HG03108 (cell line): ENCODE measurements around the gene PDAP1.
"Not testable (repeated sequence)": the region's sequence is repeated elsewhere in the genome, so short reads cannot be mapped to it uniquely, and the experiment has no call there.

Experiments used
- ATAC-seq: cut with Tn5 transposase; IDR thresholded peaks from one replicate; pipeline ENCODE4 v1.9.1; 2021; ENCODE audit warnings: moderate library complexity; ENCODE audit not compliant: unreplicated experiment

The PDAP1 gene, protein sequence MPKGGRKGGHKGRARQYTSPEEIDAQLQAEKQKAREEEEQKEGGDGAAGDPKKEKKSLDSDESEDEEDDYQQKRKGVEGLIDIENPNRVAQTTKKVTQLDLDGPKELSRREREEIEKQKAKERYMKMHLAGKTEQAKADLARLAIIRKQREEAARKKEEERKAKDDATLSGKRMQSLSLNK

DNA sequence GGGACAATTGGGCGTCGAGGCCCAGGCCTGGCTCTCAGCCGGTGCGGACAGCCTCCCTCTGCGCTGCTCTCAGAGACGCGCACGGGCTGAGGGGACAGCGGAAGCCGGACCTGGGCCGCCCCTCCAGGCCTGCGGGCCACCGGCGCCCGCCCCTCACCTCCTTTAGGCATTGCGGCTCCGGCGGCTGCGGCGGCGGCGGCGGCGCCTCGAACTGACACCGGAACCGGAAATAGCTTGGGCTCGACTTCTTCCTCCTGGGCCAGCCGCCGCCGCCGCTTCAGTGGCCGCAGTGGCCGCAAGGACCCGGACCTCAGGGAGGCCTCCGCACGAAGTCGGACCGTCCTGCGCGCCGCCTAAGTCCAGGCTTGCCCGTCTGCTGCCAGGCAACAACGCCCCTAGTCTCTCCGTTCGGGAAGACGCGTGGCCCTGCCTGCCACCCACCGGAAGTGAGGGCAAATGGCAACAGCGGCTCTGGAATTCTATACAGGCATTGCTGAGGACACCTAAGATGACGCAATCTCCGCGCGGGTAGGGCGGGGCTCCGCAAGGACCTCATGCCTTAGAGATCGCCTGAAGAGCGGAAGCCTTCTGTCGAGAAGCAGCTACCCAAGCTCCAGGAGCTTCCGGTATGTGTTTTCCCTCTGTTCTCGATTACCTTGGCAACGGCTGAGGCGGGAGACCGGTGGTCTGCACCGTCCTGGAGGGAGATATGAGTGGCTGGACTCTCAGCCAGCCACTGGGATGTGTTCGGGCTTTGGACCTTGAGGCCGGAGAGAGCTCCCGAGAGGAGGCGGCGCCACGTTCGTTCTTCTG lies at the start of gene PDAP1, which contains the start of gene BUD31:
Gene PDAP1 (minus strand): TSS at position 219 of the 813 bp plus-strand sequence. CDS start 49 bp downstream, at position 170.
Gene BUD31 (plus strand): TSS at position 591 of the 813 bp plus-strand sequence. CDS start 2,124 bp downstream, outside the sequence.
- ATAC-seq = peak; percentile 65

DNA sequence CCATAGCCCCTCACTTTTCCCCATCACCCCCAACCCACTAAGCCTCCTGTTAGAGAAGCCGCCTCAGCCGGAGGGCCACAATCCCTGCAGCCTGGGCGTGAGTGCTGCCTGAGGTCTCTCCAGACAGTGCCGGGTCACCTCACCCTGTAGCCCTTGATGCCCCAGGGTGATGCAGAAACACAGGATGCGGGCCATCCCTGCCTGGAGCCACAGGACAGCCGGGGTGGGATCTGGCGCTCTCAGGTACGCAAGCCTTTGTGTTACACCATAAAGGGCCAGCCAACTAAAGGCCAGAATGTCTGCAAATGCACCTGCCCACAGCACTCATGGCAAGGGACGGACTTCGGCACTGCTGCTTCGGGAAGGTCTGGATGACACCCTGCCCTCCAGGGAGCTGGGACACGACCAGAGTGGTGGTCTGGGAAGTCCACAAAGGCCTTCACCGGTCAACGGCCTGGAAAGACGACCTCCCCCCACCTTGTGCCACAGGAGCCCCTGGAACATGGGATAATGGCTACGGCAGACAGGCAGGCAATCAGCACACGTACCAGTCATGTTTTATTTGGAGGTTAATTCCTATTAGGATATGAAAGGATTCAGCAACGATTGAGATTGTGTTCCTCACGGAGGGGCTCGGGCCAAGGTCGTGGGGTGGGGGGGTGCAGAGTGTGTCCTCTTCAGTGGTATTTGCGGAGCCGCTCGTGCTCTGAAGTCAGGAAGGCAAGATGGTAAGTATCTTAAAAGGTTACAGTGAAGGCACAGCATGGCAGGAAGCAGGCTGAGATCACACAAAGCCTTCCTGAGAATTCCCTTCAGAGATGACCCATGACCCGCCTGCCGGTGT lies 49.5 kb upstream of the PDAP1 start:
- ATAC-seq = no peak

GRCh38 chr7:99457050-99457649 lies 48.8 kb upstream of the PDAP1 start:
- ATAC-seq = no peak

DNA sequence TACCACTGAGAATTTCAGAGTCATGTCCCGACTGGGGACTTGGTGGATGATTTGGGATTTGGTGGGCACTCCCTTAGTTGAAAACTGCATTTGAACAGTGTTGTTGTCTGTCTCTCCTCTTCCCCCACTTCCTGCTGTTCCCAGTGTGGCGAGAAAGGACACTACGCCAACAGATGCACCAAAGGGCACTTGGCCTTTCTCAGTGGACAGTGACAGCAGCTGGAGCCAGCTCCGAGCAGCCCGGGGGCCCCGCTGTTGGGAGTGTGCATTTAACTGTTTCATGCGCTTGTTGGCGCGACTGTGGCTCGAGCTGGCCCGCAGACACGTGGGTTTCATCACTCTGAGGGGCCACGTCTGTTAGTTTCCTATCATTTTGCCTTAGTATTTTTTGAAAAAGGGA lies 47.9 kb upstream of the PDAP1 start:
- no peak for ATAC-seq

DNA sequence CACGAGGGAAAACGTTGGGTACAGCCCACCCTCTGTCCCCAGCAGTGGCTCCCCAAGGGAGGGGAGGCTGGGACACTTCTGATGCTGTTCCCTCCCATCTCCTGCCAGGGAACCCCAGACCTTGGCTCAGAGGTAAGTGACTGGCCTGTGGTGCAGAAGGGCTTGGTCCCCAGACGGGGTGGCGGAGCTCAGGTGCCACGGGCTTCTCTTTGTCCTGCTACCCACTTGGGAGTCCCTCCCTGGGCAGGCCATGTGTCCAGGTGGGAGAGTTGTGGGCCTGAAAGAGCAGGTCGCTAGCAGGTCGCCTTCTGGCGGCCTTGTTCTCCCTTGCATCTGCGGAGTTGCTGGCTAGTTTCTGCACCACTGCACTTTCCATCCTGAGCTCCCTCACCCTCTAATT lies 47.5 kb upstream of the PDAP1 start:
- no peak for ATAC-seq

DNA sequence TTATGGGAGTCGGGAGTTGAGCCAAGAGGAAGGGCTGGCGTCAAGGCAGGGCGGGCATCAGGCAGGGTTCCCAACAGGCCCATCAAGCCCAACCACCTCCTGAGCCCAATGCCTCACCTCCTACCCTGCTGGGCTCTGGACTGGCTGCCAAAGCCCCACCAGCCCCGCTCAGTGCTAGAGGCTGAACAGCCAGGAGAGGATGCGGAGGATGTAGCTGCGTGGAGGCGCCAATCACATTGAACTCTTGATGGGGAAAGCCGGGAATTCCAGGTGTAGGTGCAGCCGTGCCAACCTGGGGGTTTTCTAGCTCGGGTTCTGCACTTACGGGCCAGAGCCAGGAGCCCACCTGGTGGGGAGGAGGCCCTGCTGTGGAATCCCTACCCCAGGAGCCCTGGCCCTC lies 44.7 kb upstream of the PDAP1 start:
- ATAC-seq = no peak

DNA sequence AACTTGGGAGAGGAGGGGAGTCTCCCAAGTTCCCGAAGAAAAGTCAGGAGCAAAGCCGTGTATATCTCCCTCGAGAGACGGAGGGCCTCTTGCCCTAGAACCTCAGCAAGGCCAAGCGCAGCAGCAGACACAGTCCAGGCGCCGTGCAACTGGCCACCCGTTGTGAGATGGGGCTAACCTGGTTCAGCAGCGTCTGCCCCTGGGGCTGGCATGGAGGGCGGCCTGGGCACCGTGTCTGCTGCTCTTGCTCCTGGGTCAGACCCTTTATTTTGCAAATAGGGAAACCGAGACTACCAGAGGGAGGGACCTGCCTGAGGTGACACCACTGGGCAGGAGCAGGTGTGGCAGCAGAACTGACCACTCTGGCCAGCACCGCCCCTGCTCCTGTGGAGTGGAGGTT lies 44.1 kb upstream of the PDAP1 start:
- no peak for ATAC-seq

GRCh38 chr7:99451936-99452335 lies 43.5 kb upstream of the PDAP1 start:
- ATAC-seq = no peak

DNA sequence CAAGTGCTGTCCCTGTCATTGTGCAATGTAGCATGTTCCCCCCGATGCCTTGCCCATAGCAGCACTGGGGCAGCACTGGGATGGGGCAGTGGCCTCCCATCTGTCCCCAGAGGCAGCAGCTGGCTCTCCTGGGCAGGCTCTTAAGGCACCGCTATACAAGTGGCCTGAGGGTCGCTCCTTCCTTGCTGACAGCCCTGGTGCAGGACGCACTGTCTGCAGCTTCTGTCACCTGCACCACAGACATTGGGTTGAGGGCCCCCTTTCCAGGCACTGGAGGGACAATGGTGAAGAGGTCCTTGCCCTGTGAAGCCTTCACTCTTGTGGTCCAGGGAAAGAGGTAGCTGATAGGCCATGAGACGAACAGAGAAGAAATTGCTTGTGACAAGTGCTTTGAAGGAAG lies 40.9 kb upstream of the PDAP1 start:
- no peak for ATAC-seq

DNA sequence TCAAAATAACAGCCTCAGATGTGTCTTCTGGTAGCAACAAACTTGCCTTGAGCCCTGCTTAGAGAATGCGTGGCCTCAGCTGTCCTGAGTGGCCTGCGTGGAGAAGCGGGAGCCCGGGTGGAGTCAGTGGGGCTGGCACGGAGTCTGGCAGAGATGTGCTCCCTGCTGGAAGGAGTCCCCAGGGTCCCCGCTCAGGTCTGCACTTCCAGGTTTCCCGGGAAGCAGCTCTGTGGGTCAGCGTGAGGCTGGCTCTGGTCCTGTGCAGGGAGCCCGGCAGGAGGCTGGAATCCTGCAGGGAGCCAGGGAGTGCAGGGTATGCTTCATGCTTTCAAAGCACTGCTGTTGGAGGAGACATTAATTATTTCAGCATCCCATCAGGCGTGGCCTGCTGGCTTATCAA lies 40.5 kb upstream of the PDAP1 start:
- no peak for ATAC-seq

GRCh38 chr7:99447943-99448342 lies 39.5 kb upstream of the PDAP1 start:
- ATAC-seq = no peak

DNA sequence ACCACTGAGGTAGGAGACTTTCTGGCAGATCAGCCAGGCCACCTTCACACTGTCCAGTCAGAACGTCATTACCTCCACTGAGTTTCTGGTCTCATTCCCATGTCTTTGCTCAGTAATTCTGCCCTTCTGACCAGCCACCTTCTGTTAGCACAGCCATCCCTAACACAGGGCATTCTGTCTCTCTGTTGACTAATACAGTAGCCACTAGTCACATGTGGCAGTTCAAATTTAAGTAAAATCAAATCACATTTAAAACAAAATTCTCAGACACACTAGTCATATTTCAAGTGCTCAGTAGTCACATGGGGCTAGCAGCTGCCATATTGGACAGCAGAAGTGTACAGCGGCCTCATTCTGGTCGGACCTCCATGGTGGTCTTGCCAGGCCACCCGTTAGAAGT lies 37.7 kb upstream of the PDAP1 start:
- ATAC-seq = no peak

- ATAC-seq = no peak
Observed at GRCh38 chr7:99440195-99440594, 31.8 kb upstream of the PDAP1 start.

DNA sequence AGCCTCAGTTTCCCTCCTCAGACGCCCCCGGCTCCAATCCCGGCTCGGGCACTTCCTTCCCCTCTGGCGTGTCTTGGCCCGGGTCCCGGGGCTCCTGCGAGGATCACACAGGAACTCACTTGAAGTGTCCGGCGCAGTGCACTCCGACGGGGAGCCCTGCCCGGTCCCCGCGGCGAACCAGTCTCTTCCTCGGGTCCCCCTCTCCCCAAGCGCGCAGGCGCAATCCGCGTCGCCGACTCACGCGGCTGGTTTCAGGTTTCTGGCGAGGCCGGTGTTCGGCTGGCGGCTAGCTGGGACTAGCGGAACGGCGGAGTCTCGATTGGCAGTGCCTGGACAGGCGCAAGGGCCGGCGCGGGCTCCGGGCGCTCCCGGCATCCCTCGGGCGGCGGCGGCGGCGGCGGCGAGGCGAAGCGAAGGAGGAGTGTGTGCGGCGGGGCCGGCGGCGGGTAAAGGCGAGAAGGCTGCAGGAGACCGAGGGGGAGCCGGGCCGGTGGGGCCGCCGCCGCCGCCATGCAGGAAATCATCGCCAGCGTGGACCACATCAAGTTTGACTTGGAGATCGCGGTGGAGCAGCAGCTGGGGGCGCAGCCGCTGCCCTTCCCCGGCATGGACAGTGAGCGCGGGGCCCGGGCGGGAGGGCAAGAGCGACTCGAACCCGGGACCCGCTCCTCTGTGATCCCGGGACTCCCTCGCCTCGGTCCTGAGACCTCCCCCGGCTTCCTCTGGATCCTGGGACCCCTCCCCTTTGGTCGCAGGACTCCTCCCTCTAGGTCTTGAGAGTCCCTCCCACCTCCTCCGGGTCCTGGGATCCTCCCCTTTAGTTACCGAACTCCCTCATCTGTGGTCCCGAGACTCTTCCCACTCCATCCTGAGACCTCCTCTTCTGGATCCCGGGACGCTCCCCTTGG lies 30.4 kb upstream of the PDAP1 start, which contains the start of the genes CPSF4 and PTCD1:
Gene CPSF4 (plus strand): TSS at position 371 of the 908 bp plus-strand sequence. CDS start 140 bp downstream, at position 511.
Gene PTCD1 (minus strand): TSS at position 226 of the 908 bp plus-strand sequence. CDS start 3,556 bp downstream, outside the sequence.
- ATAC-seq = peak; percentile 91

- ATAC-seq = no peak
Observed at GRCh38 chr7:99437946-99438572, 29.7 kb upstream of the PDAP1 start.

DNA sequence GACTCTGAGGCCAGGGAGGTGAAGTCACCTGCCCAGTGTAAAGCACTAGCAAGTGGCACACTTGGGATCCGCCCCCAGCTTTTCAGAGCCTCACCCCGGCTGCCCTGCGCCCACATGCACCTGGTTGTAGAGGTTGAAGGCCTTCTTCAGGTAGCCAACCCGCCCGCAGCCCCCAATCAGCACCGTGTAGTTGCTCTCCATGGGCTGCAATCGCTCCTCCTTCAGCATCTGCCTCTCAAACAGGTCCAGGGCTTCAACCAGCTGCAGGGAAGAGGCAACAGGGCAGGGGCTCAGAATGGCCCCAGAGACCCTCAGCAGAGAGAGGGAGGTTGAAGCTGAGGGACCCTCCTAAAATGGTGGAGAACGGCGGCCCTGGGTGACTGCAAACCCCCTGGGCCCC lies 24.8 kb upstream of the PDAP1 start:
- no peak for ATAC-seq

GRCh38 chr7:99431756-99432540 lies 23.6 kb upstream of the PDAP1 start:
- not testable (repeated sequence) for ATAC-seq

DNA sequence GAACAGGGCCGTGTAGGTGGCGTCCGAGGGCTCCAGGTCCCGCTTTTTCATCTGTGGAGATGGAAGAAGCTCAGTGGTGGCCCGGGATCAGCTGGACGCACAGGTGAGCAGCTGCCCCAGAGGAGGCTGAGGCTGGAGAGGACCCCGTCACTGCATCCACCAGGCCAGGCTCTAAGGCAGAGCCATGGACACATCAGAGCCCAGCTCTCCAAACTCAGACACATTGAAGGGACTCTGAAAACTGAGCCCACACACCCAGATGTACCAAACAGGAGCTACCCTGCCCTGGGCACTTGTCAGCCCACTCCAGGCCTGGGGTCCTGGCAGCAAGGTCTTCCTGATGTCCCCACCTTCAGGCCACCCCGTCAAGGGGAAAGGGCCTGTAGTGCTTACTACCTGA lies 21.4 kb upstream of the PDAP1 start:
- ATAC-seq = no peak
